ENCODE measurements around the gene TBC1D22A.

DNA sequence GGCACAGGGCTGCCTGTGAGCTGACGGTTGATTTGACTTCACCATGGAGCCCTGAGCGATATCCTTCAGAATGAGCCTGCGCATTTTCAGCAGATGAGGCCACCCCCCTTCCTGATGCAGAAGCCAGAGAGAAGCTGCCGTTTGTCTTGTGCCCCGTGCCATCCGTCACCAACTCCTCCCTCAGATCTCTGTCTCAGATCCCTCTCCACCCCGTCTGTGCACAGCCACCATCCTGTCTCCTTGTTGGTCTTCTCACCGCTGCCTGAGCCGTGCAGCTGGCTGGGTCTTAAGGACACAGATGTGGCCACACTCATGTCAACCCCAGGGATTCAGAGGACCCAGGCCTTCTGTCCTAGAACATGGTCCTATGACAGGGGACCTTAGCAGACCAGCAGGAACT is 293.9 kb downstream of the TBC1D22A start:
- TF ChIP-seq POLR2AphosphoS5 (IDR thresholded peaks at IDR 0.05) (no peak), POLR2A (IDR thresholded peaks at IDR 0.05) (no peak)
- TF ChIP-seq, protein P1, sequence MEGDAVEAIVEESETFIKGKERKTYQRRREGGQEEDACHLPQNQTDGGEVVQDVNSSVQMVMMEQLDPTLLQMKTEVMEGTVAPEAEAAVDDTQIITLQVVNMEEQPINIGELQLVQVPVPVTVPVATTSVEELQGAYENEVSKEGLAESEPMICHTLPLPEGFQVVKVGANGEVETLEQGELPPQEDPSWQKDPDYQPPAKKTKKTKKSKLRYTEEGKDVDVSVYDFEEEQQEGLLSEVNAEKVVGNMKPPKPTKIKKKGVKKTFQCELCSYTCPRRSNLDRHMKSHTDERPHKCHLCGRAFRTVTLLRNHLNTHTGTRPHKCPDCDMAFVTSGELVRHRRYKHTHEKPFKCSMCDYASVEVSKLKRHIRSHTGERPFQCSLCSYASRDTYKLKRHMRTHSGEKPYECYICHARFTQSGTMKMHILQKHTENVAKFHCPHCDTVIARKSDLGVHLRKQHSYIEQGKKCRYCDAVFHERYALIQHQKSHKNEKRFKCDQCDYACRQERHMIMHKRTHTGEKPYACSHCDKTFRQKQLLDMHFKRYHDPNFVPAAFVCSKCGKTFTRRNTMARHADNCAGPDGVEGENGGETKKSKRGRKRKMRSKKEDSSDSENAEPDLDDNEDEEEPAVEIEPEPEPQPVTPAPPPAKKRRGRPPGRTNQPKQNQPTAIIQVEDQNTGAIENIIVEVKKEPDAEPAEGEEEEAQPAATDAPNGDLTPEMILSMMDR (IDR thresholded peaks at IDR 0.05): no peak

Data from gastroesophageal sphincter (tissue), 3 donors.